Activated CD8-positive, alpha-beta T cell treated with anti-CD3 and anti-CD28 coated beads for 36 hours (primary cell): ENCODE measurements around the gene CCDC33. TPM values are rescaled to one million over a fixed set of nuclear protein-coding genes. Genes with fewer than 3 reads are reported as not detected.

Experiments used
- ATAC-seq: fragments of 200-7000 bp; cut with Tn5 transposase; one replicate; pipeline ENCODE4 v1.10.0; 2021; ENCODE audit warnings: mild to moderate bottlenecking, moderate library complexity
- CTCF ChIA-PET: fragments of 350-600 bp; sonication (Branson Sonifier 250); formaldehyde crosslinking; loops from one replicate; lab custom pipeline; 2021; ENCODE audit warnings: antibody characterized with exemption; lab: Charles Lee
- POLR2A ChIA-PET: fragments of 350-600 bp; sonication (Branson Sonifier 250); formaldehyde crosslinking; loops from one replicate; lab custom pipeline; 2021; ENCODE audit warnings: antibody characterized with exemption; lab: Charles Lee
- DNase-seq: peaks from one replicate; pipeline ENCODE4 v3.0.0-alpha.2; 2020
- H3K27ac Mint-ChIP-seq: one replicate; pipeline ENCODE4 v1.8.0; 2021; ENCODE audit warnings: mild to moderate bottlenecking, mixed read lengths
- H3K27me3 Mint-ChIP-seq: one replicate; pipeline ENCODE4 v1.8.0; 2021; ENCODE audit warnings: mixed read lengths
- H3K36me3 Mint-ChIP-seq: one replicate; pipeline ENCODE4 v1.8.0; 2021; ENCODE audit warnings: low read depth, mixed read lengths
- H3K4me1 Mint-ChIP-seq: one replicate; pipeline ENCODE4 v1.8.0; 2021; ENCODE audit warnings: low read depth, mixed read lengths
- H3K4me3 Mint-ChIP-seq: one replicate; pipeline ENCODE4 v1.8.0; 2021; ENCODE audit warnings: mild to moderate bottlenecking, moderate library complexity, mixed read lengths
- H3K9me3 Mint-ChIP-seq: one replicate; pipeline ENCODE4 v1.8.0; 2021; ENCODE audit warnings: mixed read lengths
- CTCF ChIP-seq: fragments of 200-600 bp; IDR thresholded peaks from one replicate; pipeline ENCODE4 v1.8.0; 2022; ENCODE audit warnings: antibody characterized with exemption, mild to moderate bottlenecking
- intact Hi-C: fragments of 100-400 bp; cut with micrococcal nuclease; formaldehyde crosslinking; loops from one replicate; pipeline ENCODE4 v1.10.0; 2022
- total RNA-seq, 2 experiments: library from RNA; stranded (reverse); gene quantifications; one replicate each; pipeline ENCODE4 v1.2.3, GENCODE V29; 2021

The CCDC33 gene
- total RNA-seq, 2 experiments from 2014 or later = 0.16 to 0.38 TPM

GRCh38 chr15:74326746-74327145 is 90.6 kb downstream of the CCDC33 start:
- no peak for ATAC-seq
- Mint-ChIP-seq H3K9me3 (no peaks in the 10 kb centered on the region), H3K27ac (no peak overlapping the region), H3K27me3 (no peaks in the 10 kb centered on the region), H3K36me3 (no peaks in the 10 kb centered on the region), H3K4me1 (peaks cover 12% of the 10 kb centered on the region), H3K4me3 (no peak overlapping the region)
- CTCF ChIA-PET = no interaction called here
- POLR2A ChIA-PET = no interaction called here
- no peak for TF ChIP-seq CTCF
- DNase-seq = no peak
- intact Hi-C loops = no loop called here

GRCh38 chr15:74327756-74328155 is 91.6 kb downstream of the CCDC33 start:
- CTCF ChIA-PET = no interaction called here
- ATAC-seq (no peak), DNase-seq (no peak)
- intact Hi-C loops = no loop called here
- POLR2A ChIA-PET = interaction anchor here (0.8 to 1.0 kb wide), 2 partner anchors 11 to 43 kb away, joined by 3 read pairs; no protein-coding TSS in a partner anchor
- no peaks in the 10 kb centered on the region for H3K9me3 Mint-ChIP-seq
- no peak overlapping the region for H3K27ac Mint-ChIP-seq
- TF ChIP-seq CTCF = no peak
- no peaks in the 10 kb centered on the region for H3K36me3 Mint-ChIP-seq
- H3K4me3 Mint-ChIP-seq = no peak overlapping the region
- no peaks in the 10 kb centered on the region for H3K27me3 Mint-ChIP-seq
- H3K4me1 Mint-ChIP-seq = peaks cover 12% of the 10 kb centered on the region

GRCh38 chr15:74328331-74329056 is 92.4 kb downstream of the CCDC33 start:
- intact Hi-C loops = no loop called here
- peak; percentile 69 for ATAC-seq
- ChIA-PET CTCF (interaction anchor here (1.1 kb wide), 1 partner anchor 21 kb away, joined by 3 read pairs; no protein-coding TSS in a partner anchor), POLR2A (interaction anchor here (0.8 to 1.0 kb wide), 2 partner anchors 11 to 44 kb away, joined by 3 read pairs; no protein-coding TSS in a partner anchor)
- peak; percentile 35 for DNase-seq
- Mint-ChIP-seq H3K27me3 (no peaks in the 10 kb centered on the region), H3K36me3 (no peaks in the 10 kb centered on the region), H3K9me3 (no peaks in the 10 kb centered on the region), H3K4me1 (peaks cover 12% of the 10 kb centered on the region), H3K27ac (peak overlapping the region; percentile 44), H3K4me3 (no peak overlapping the region)
- no peak for TF ChIP-seq CTCF

- Mint-ChIP-seq H3K4me3 (no peak overlapping the region), H3K36me3 (no peaks in the 10 kb centered on the region), H3K27ac (no peak overlapping the region), H3K27me3 (no peaks in the 10 kb centered on the region), H3K9me3 (no peaks in the 10 kb centered on the region), H3K4me1 (peaks cover 12% of the 10 kb centered on the region)
- intact Hi-C loops = no loop called here
- DNase-seq = no peak
- ATAC-seq = no peak
- TF ChIP-seq CTCF = no peak
- POLR2A ChIA-PET = no interaction called here
- CTCF ChIA-PET = interaction anchor here (1.0 to 1.8 kb wide), 4 partner anchors 9 to 203 kb away, joined by 3 to 11 read pairs (median 4); no protein-coding TSS in a partner anchor
These were observed 94.8 kb downstream of the CCDC33 start for GRCh38 chr15:74330861-74331408.

GRCh38 chr15:74332011-74332410 is 95.9 kb downstream of the CCDC33 start:
- ATAC-seq (no peak), DNase-seq (no peak)
- Mint-ChIP-seq H3K36me3 (no peaks in the 10 kb centered on the region), H3K27me3 (no peaks in the 10 kb centered on the region), H3K4me3 (no peak overlapping the region), H3K4me1 (peaks cover 12% of the 10 kb centered on the region), H3K27ac (no peak overlapping the region), H3K9me3 (no peaks in the 10 kb centered on the region)
- TF ChIP-seq CTCF = no peak
- ChIA-PET CTCF (interaction anchor here (1.3 kb wide), 1 partner anchor 10 kb away, joined by 3 read pairs; no protein-coding TSS in a partner anchor), POLR2A (no interaction called here)
- intact Hi-C loops = no loop called here
